HCT116 (cell line): ENCODE measurements around the gene SND1. TPM values are rescaled to one million over a fixed set of nuclear protein-coding genes. Genes with fewer than 3 reads are reported as not detected.

Source experiments
- CBX3 ChIP-seq: IDR thresholded peaks from 2 replicates; pipeline ENCODE4 v1.6.1; 2012; ENCODE audit warnings: low read depth
- CEBPB ChIP-seq: IDR thresholded peaks from 2 replicates; pipeline ENCODE4 v1.6.1; 2012; ENCODE audit warnings: low read depth
- ELF1 ChIP-seq: IDR thresholded peaks from 2 replicates; pipeline ENCODE4 v1.6.1; 2012; ENCODE audit warnings: low read depth, borderline replicate concordance
- EZH2 ChIP-seq: fragments of 200-600 bp; sonication (generic); IDR thresholded peaks from 2 replicates; pipeline ENCODE4 v1.6.1; 2017; ENCODE audit warnings: antibody characterized with exemption, mixed run types
- EZH2phosphoT487 ChIP-seq: fragments of 200-600 bp; IDR thresholded peaks from 2 replicates; pipeline ENCODE4 v1.6.1; 2018; ENCODE audit warnings: antibody characterized with exemption, borderline replicate concordance
- JUND ChIP-seq: IDR thresholded peaks from 2 replicates; pipeline ENCODE4 v1.6.1; 2012
- MAX ChIP-seq: IDR thresholded peaks from 2 replicates; pipeline ENCODE4 v1.6.1; 2012
- POLR2AphosphoS5 ChIP-seq: IDR thresholded peaks from 2 replicates; pipeline ENCODE4 v1.6.1; 2011; ENCODE audit warnings: mild to moderate bottlenecking, low read depth, low read length, moderate library complexity
- SP1 ChIP-seq: IDR thresholded peaks from 2 replicates; pipeline ENCODE4 v1.6.1; 2012; ENCODE audit warnings: low read depth
- TCF7L2 ChIP-seq: IDR thresholded peaks from 2 replicates; pipeline ENCODE4 v1.7.0; 2011; ENCODE audit warnings: borderline replicate concordance, inconsistent platforms; ENCODE audit not compliant: insufficient read depth, insufficient read length; ENCODE audit errors: extremely low read depth
- ZBTB33 ChIP-seq: IDR thresholded peaks from 2 replicates; pipeline ENCODE4 v1.6.1; 2011; ENCODE audit warnings: mild to moderate bottlenecking, low read length, moderate library complexity; ENCODE audit not compliant: insufficient replicate concordance; ENCODE audit errors: extremely low read depth
- ZFX ChIP-seq: fragments of 450-650 bp; IDR thresholded peaks from 2 replicates; pipeline ENCODE4 v1.6.1; 2017
- total RNA-seq: library from RNA; stranded (reverse); gene quantifications from one replicate; pipeline ENCODE4 v1.2.1, GENCODE V29; 2021; ENCODE audit not compliant: unreplicated experiment
- TF ChIP-seq, protein P1 (sequence below), 3 experiments: fragments of 200-600 bp in 1 of 3; sonication (generic) in 1 of 3; IDR thresholded peaks in 2 of 3; conservative IDR thresholded peaks in 1 of 3; 2 replicates each; pipeline ENCODE4 v1.5.1; 2012 to 2017; ENCODE audit warnings: low read depth in 2 of 3, low read length in 2 of 3, antibody characterized with exemption in 1 of 3, borderline replicate concordance in 1 of 3, control low read depth in 1 of 3, mild to moderate bottlenecking in 1 of 3, mixed read lengths in 1 of 3, mixed run types in 1 of 3, moderate library complexity in 1 of 3; ENCODE audit not compliant: insufficient read depth in 1 of 3
- TF ChIP-seq, protein P2 (sequence below): IDR thresholded peaks from 2 replicates; pipeline ENCODE4 v1.6.1; 2012

SND1 gene
- total RNA-seq, 1 experiment from 2014 or later = 169 TPM

DNA sequence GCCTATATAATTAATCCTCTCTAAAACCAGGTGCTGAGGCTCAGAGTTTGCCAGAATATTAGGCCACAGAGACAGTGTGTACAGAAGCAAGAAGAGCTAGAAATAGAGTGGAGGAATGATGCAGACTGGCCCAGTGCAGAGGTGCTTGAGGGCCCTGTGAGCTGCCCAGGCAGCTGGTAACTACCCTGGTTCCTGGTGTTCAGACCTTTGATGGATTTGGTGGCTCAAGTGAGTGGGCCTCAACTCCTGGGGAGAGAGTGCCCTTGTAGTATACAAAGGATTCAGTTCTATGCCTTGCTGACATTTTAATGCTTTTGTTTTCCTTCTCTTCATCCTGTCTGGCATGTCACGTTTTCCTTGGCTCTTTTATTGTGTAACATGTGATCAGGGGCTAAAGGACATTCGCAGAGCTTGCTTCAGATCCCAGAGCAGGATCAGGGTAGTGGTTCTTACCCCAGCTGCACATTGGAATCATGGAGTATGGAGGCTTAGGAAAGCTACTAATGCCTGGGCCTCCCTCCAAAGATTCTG lies 359.2 kb downstream of the SND1 start (continued):
- TF ChIP-seq ZBTB33 (no peak), ZFX (no peak), MAX (no peak), EZH2 (no peak), CBX3 (no peak), TCF7L2 (no peak), CEBPB (no peak), EZH2phosphoT487 (no peak), POLR2AphosphoS5 (no peak), SP1 (no peak), JUND (no peak), ELF1 (no peak)
- TF ChIP-seq, protein P1, sequence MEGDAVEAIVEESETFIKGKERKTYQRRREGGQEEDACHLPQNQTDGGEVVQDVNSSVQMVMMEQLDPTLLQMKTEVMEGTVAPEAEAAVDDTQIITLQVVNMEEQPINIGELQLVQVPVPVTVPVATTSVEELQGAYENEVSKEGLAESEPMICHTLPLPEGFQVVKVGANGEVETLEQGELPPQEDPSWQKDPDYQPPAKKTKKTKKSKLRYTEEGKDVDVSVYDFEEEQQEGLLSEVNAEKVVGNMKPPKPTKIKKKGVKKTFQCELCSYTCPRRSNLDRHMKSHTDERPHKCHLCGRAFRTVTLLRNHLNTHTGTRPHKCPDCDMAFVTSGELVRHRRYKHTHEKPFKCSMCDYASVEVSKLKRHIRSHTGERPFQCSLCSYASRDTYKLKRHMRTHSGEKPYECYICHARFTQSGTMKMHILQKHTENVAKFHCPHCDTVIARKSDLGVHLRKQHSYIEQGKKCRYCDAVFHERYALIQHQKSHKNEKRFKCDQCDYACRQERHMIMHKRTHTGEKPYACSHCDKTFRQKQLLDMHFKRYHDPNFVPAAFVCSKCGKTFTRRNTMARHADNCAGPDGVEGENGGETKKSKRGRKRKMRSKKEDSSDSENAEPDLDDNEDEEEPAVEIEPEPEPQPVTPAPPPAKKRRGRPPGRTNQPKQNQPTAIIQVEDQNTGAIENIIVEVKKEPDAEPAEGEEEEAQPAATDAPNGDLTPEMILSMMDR (IDR thresholded peaks at IDR 0.05 in 2 of 3, conservative IDR thresholded peaks at IDR 0.05 in 1 of 3; ENCODE audit: borderline replicate concordance in 1 of 3, insufficient read depth in 1 of 3, low read depth in 2 of 3, low read length in 2 of 3) = no peak
- TF ChIP-seq, protein P2, sequence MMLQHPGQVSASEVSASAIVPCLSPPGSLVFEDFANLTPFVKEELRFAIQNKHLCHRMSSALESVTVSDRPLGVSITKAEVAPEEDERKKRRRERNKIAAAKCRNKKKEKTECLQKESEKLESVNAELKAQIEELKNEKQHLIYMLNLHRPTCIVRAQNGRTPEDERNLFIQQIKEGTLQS = no peak
- TF ChIP-seq, all 23 proteins: peak for 0
